HepG2 (cell line): ENCODE results near the gene SYT7. TPM values are rescaled to one million over a fixed set of nuclear protein-coding genes. Genes with fewer than 3 reads are reported as not detected.

Experiments
- ATAC-seq: fragments of 200-7000 bp; cut with Tn5 transposase; 3 replicates; pipeline ENCODE4 v1.9.1; 2020; ENCODE audit warnings: mild to moderate bottlenecking, moderate library complexity
- BruUV-seq: library from RNA; stranded (reverse); fragments of 400-500 nt; replicated peaks from 2 replicates; lab custom pipeline; 2021; lab: Mats Ljungman, UMichigan
- CTCF ChIA-PET: fragments of 300-600 bp; formaldehyde crosslinking; extraction: SDS; loops from one replicate; lab custom pipeline; 2021; ENCODE audit warnings: low total read pairs, inconsistent platforms, low intra/inter-chr PET ratio; lab: Yijun Ruan, JAX
- POLR2A ChIA-PET: fragments of 350-600 bp; sonication (Branson Sonifier 250); formaldehyde crosslinking; loops from one replicate; lab custom pipeline; 2020; ENCODE audit warnings: antibody characterized with exemption, inconsistent platforms; lab: Yijun Ruan, JAX
- DNase-seq: peaks from one replicate; pipeline ENCODE4 v3.0.0-alpha.2; 2015; ENCODE audit warnings: low spot score
- FAIRE-seq: peaks from 3 replicates; lab custom pipeline; 2011; peaks lifted over from hg19 to GRCh38; lab: Jason Lieb, UNC
- H2AFZ ChIP-seq: one replicate; pipeline ENCODE4 v1.6.1; 2011; ENCODE audit warnings: low read length, inconsistent platforms
- H3K27ac ChIP-seq: fragments of 300-600 bp; 3 replicates; pipeline ENCODE4 v1.8.0; 2011; ENCODE audit warnings: mixed run types, mild to moderate bottlenecking, mixed read lengths, low read length, inconsistent platforms; ENCODE audit not compliant: insufficient read depth; ENCODE audit errors: extremely low read length
- H3K27me3 ChIP-seq, 2 experiments: fragments of 200-600 bp in 1 of 2; 2 replicates in 1 of 2; 3 replicates in 1 of 2; pipeline versions ENCODE4 v1.6.0 to v1.8.0; 2011; ENCODE audit warnings: low read length in 2 of 2, mild to moderate bottlenecking in 2 of 2, moderate library complexity in 2 of 2, inconsistent platforms in 1 of 2; ENCODE audit not compliant: insufficient read depth in 2 of 2, control insufficient read depth in 1 of 2
- H3K36me3 ChIP-seq, 2 experiments: fragments of 200-600 bp in 1 of 2; replicated peaks in 1 of 2; 2 replicates in 1 of 2; 3 replicates in 1 of 2; pipeline versions ENCODE4 v1.5.1 to v1.8.0; 2011; ENCODE audit warnings: low read length in 2 of 2, inconsistent platforms in 1 of 2; ENCODE audit not compliant: insufficient read depth in 2 of 2, control insufficient read depth in 1 of 2
- H3K4me1 ChIP-seq: 2 replicates; pipeline ENCODE4 v1.5.1; 2012; ENCODE audit warnings: low read length, inconsistent platforms; ENCODE audit not compliant: insufficient read depth
- H3K4me2 ChIP-seq: 2 replicates; pipeline ENCODE4 v1.6.0; 2011; ENCODE audit warnings: low read depth, low read length, inconsistent platforms
- H3K4me3 ChIP-seq, 3 experiments: fragments of 200-600 bp in 1 of 3; sonication (generic), shearing (Covaris generic) in 1 of 3; replicated peaks in 1 of 3; 2 replicates each; pipeline ENCODE4 v1.5.1; 2011 to 2016; ENCODE audit warnings: low read length in 3 of 3, inconsistent platforms in 2 of 3, low read depth in 2 of 3, mild to moderate bottlenecking in 2 of 3, control low read depth in 1 of 3, mixed read lengths in 1 of 3; ENCODE audit not compliant: insufficient read depth in 1 of 3
- H3K79me2 ChIP-seq: one replicate; pipeline ENCODE4 v1.6.1; 2011; ENCODE audit warnings: low read length, inconsistent platforms; ENCODE audit not compliant: insufficient read depth
- H3K9ac ChIP-seq: 2 replicates; pipeline ENCODE4 v1.6.0; 2011; ENCODE audit warnings: mild to moderate bottlenecking, low read depth, low read length, inconsistent platforms; ENCODE audit not compliant: insufficient read depth
- H3K9me3 ChIP-seq: 2 replicates; pipeline ENCODE4 v1.5.1; 2012; ENCODE audit warnings: mild to moderate bottlenecking, low read length
- H4K20me1 ChIP-seq: 2 replicates; pipeline ENCODE4 v1.6.0; 2011; ENCODE audit warnings: inconsistent platforms, mild to moderate bottlenecking, low read length, moderate library complexity; ENCODE audit not compliant: insufficient read depth
- BHLHE40 ChIP-seq: IDR thresholded peaks from 2 replicates; pipeline ENCODE4 v1.6.1; 2011; ENCODE audit warnings: low read length, improper control_type of control experiment
- DR1 ChIP-seq: sonication (generic); formaldehyde crosslinking; IDR thresholded peaks from 2 replicates; pipeline ENCODE4 v1.8.0; 2021; ENCODE audit warnings: mild to moderate bottlenecking, missing genetic modification reagents, inconsistent platforms
- ERF ChIP-seq: IDR thresholded peaks from 2 replicates; pipeline ENCODE4 v1.6.1; 2018; ENCODE audit warnings: missing biosample characterization, missing genetic modification reagents
- HOXD1 ChIP-seq: sonication (generic); formaldehyde crosslinking; IDR thresholded peaks from 2 replicates; pipeline ENCODE4 v1.5.0; 2020; ENCODE audit warnings: missing genetic modification reagents
- IRF9 ChIP-seq: sonication (generic); formaldehyde crosslinking; IDR thresholded peaks from 2 replicates; pipeline ENCODE4 v1.8.0; 2022; ENCODE audit warnings: missing genetic modification reagents, mild to moderate bottlenecking, borderline replicate concordance
- LRRFIP1 ChIP-seq: sonication (generic); formaldehyde crosslinking; conservative IDR thresholded peaks from 2 replicates; pipeline ENCODE4 v1.4.0; 2020; ENCODE audit warnings: missing genetic modification reagents
- MAFF ChIP-seq: IDR thresholded peaks from 2 replicates; pipeline ENCODE4 v1.6.1; 2011; ENCODE audit warnings: low read depth, low read length, improper control_type of control experiment
- MAFK ChIP-seq, 2 experiments: IDR thresholded peaks in 1 of 2; conservative IDR thresholded peaks in 1 of 2; 2 replicates each; pipeline ENCODE4 v1.6.1; 2011; ENCODE audit warnings: improper control_type of control experiment in 2 of 2, low read length in 2 of 2
- NR2F6 ChIP-seq, 2 experiments: IDR thresholded peaks; 2 replicates each; pipeline ENCODE4 v1.6.1; 2016; ENCODE audit warnings: antibody characterized with exemption in 1 of 2, mild to moderate bottlenecking in 1 of 2
- TEF ChIP-seq: sonication (generic); formaldehyde crosslinking; IDR thresholded peaks from 2 replicates; pipeline ENCODE4 v1.5.0; 2020; ENCODE audit warnings: missing genetic modification reagents
- ZBTB10 ChIP-seq: sonication (generic); formaldehyde crosslinking; IDR thresholded peaks from 2 replicates; pipeline ENCODE4 v1.4.0; 2020; ENCODE audit warnings: missing genetic modification reagents, borderline replicate concordance
- ZFP37 ChIP-seq: sonication (generic); formaldehyde crosslinking; IDR thresholded peaks from 2 replicates; pipeline ENCODE4 v1.4.0; 2020; ENCODE audit warnings: missing genetic modification reagents, borderline replicate concordance
- ZNF446 ChIP-seq: sonication (generic); formaldehyde crosslinking; IDR thresholded peaks from 2 replicates; pipeline ENCODE4 v1.5.0; 2020; ENCODE audit warnings: mild to moderate bottlenecking, missing genetic modification reagents
- ZNF550 ChIP-seq: sonication (generic); formaldehyde crosslinking; IDR thresholded peaks from 2 replicates; pipeline ENCODE4 v1.4.0; 2020; ENCODE audit warnings: mild to moderate bottlenecking, missing genetic modification reagents, borderline replicate concordance
- ZNF576 ChIP-seq: sonication (generic); formaldehyde crosslinking; IDR thresholded peaks from 2 replicates; pipeline ENCODE4 v1.4.0; 2020; ENCODE audit warnings: mild to moderate bottlenecking, missing genetic modification reagents
- ZZZ3 ChIP-seq: sonication (generic); formaldehyde crosslinking; IDR thresholded peaks from 2 replicates; pipeline ENCODE4 v1.4.0; 2020; ENCODE audit warnings: missing genetic modification reagents, mild to moderate bottlenecking, borderline replicate concordance
- WGBS: methylation state at CpG from one replicate; pipeline ENCODE4 v1.1.6; 2017; ENCODE audit warnings: low lambda C conversion rate; 5-methylcytosine and 5-hydroxymethylcytosine counted together
- in situ Hi-C: cut with HindIII; loops from 2 replicates; pipeline ENCODE4 v1.10.0; 2017; ENCODE audit warnings: low pct_unique_long_range_greater_than_20kb; ENCODE audit not compliant: extremely low pct_ligation_motif_present
- intact Hi-C: fragments of 100-400 bp; cut with micrococcal nuclease; formaldehyde crosslinking; loops from one replicate; pipeline ENCODE4 v1.10.0; 2022; ENCODE audit not compliant: unreplicated experiment
- polyA plus RNA-seq, 8 experiments: library from polyadenylated mRNA; depleted of rRNA in 3 of 8; stranded (reverse) in 7 of 8; unstranded in 1 of 8; fragments of >200 nt; fragmentation: Illumina TruSeq in 4 of 8; extraction: Trizol in 4 of 8; gene quantifications; 2 replicates each; pipeline versions ENCODE4 v1.2.1 to v1.2.3, GENCODE V29; 2011 to 2016; ENCODE audit warnings: low read depth in 4 of 8, missing spikeins in 1 of 8, mixed read lengths in 1 of 8; ENCODE audit not compliant: insufficient read depth in 1 of 8
- total RNA-seq, 5 experiments: library from RNA; depleted of rRNA; stranded (reverse); fragments of >200 nt; fragmentation: Illumina TruSeq; extraction: Trizol; gene quantifications; 2 replicates each; pipeline ENCODE4 v1.2.3, GENCODE V29; 2016; ENCODE audit warnings: low read depth in 1 of 5

SYT7 gene
- total and polyA plus RNA-seq, 2 of the 13 experiments (the other 11 are each of a cell fraction or from before 2014, with no cell fraction given) = 1.4 to 4.4 TPM

- Histone ChIP-seq H3K9me3 (no peaks in the 10 kb centered on the region), H4K20me1 (no peaks in the 10 kb centered on the region), H3K4me2 (no peak overlapping the region), H3K4me1 (peaks cover 36% of the 10 kb centered on the region), H3K36me3 (no peaks in the 10 kb centered on the region), H3K27me3 (peaks cover 0 to 5% of the 10 kb centered on the region in 2 experiments; a peak in 2 of 5 replicates), H3K4me3 (no peak overlapping the region), H3K9ac (no peak overlapping the region), H3K79me2 (no peaks in the 10 kb centered on the region), H2AFZ (no peak overlapping the region), H3K27ac (no peak overlapping the region)
- ATAC-seq (no peak), DNase-seq (no peak), FAIRE-seq (no peak)
- POLR2A ChIA-PET = no interaction called here
- BruUV-seq = no TSS peak
- WGBS = 58% methylated on average over 22 of the region's 32 CpGs
- in situ Hi-C loops = loop anchor here (5.0 kb wide), 1 partner anchor 102 kb away; no protein-coding TSS in a partner anchor
- CTCF ChIA-PET = no interaction called here
- intact Hi-C loops = no loop called here
- no peak for TF ChIP-seq LRRFIP1 (CRISPR knock-in tag)
- no peak for TF ChIP-seq ZBTB10 (CRISPR knock-in tag)
- TF ChIP-seq ZNF576 (CRISPR knock-in tag) = no peak
- TF ChIP-seq ZFP37 (CRISPR knock-in tag) = no peak
- TF ChIP-seq NR2F6 (IDR thresholded peaks at IDR 0.05) = no peak
- no peak for TF ChIP-seq NR2F6 (CRISPR knock-in tag; IDR thresholded peaks at IDR 0.05)
- TF ChIP-seq DR1 (CRISPR knock-in tag) = no peak
- no peak for TF ChIP-seq ERF (CRISPR knock-in tag)
- no peak for TF ChIP-seq MAFK (conservative IDR thresholded peaks at IDR 0.05 in 1 of 2, IDR thresholded peaks at IDR 0.05 in 1 of 2; ENCODE audit: low read length in 2 of 2)
- TF ChIP-seq HOXD1 (CRISPR knock-in tag) = no peak
- TF ChIP-seq TEF = no peak
- TF ChIP-seq BHLHE40 = no peak
- TF ChIP-seq ZZZ3 (CRISPR knock-in tag) = no peak
- no peak for TF ChIP-seq ZNF446
- TF ChIP-seq IRF9 (CRISPR knock-in tag) = no peak
- no peak for TF ChIP-seq MAFF
- TF ChIP-seq ZNF550 (CRISPR knock-in tag) = no peak
These were observed 45.7 kb downstream of the SYT7 start for GRCh38 chr11:61534933-61535839.
